ENCODE results near the gene CDKN1C.

DNA sequence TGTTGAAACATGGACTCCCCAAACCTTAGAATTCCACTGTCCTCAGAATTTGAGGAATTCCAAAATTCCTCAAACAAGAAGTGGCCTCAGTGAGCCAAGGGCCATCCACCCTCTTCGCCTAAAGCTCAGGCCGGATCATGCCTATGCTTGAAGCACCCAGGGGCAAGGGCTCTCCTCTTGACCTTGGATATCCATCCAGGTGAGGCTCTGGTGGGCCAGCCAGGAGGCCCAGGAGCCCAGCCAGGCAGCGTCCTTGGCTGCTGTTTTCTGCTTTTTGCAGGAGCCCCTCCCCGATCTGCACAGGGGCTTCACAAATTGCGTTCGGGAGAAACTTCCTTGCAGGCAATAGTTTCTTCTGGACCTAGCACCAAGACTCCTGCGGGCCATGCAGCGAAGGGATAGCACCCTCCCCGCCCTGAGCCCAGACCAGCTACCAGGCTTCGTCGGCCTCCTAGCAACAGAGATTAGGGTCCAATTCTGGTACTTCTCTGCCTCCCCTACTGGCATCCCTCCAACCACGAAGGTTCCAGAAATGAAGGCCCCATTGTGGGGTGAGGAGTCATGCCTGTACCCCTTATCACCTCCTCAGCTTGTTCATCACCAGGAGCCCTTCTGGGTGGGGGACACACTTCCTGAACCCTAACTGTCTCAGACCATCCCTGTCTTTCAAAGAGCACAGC, 41.7 kb upstream of the CDKN1C start:
- TF ChIP-seq, protein P1, sequence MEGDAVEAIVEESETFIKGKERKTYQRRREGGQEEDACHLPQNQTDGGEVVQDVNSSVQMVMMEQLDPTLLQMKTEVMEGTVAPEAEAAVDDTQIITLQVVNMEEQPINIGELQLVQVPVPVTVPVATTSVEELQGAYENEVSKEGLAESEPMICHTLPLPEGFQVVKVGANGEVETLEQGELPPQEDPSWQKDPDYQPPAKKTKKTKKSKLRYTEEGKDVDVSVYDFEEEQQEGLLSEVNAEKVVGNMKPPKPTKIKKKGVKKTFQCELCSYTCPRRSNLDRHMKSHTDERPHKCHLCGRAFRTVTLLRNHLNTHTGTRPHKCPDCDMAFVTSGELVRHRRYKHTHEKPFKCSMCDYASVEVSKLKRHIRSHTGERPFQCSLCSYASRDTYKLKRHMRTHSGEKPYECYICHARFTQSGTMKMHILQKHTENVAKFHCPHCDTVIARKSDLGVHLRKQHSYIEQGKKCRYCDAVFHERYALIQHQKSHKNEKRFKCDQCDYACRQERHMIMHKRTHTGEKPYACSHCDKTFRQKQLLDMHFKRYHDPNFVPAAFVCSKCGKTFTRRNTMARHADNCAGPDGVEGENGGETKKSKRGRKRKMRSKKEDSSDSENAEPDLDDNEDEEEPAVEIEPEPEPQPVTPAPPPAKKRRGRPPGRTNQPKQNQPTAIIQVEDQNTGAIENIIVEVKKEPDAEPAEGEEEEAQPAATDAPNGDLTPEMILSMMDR (IDR thresholded peaks at IDR 0.05), result no peak
- no peak for TF ChIP-seq EZH2 (IDR thresholded peaks at IDR 0.05)

All from neural progenitor cell (in vitro differentiated cells).